B cell (primary cell): ENCODE data around the gene SUZ12. TPM values are rescaled to one million over a fixed set of nuclear protein-coding genes. Genes with fewer than 3 reads are reported as not detected.
"Not testable (repeated sequence)": the region's sequence is repeated elsewhere in the genome, so short reads cannot be mapped to it uniquely, and the experiment has no call there.

Source experiments
- ATAC-seq: fragments of 200-7000 bp; cut with Tn5 transposase; one replicate; pipeline ENCODE4 v1.10.0; 2021; ENCODE audit warnings: low read depth, mild to moderate bottlenecking, moderate number of reproducible peaks, moderate library complexity
- CTCF ChIA-PET: fragments of 350-600 bp; sonication (Branson Sonifier 250); formaldehyde crosslinking; loops from one replicate; lab custom pipeline; 2021; ENCODE audit warnings: antibody characterized with exemption, inconsistent platforms; lab: Charles Lee
- POLR2A ChIA-PET: fragments of 350-600 bp; sonication (Branson Sonifier 250); formaldehyde crosslinking; loops from one replicate; lab custom pipeline; 2021; ENCODE audit warnings: antibody characterized with exemption; lab: Charles Lee
- DNase-seq: peaks from one replicate; pipeline ENCODE4 v3.0.0; 2013
- H2AFZ ChIP-seq: 2 replicates; pipeline ENCODE4 v1.6.1; 2012; ENCODE audit warnings: mild to moderate bottlenecking, low read depth, low read length; ENCODE audit not compliant: insufficient read depth, poor library complexity, severe bottlenecking
- H3K27ac ChIP-seq, 2 donors: 1 replicate in 1 of 2; 2 replicates in 1 of 2; pipeline ENCODE4 v1.5.1; 2012 to 2013; ENCODE audit warnings: low read length in 2 of 2, mild to moderate bottlenecking in 2 of 2, moderate library complexity in 1 of 2
- H3K27me3 ChIP-seq, 4 experiments: fragments of 200-600 bp in 1 of 4; sonication (generic) in 1 of 4; replicated peaks in 1 of 4; 1 replicate in 2 of 4; 2 replicates in 2 of 4; pipeline versions ENCODE4 v1.6.1 to v1.7.0; 2013 to 2016; ENCODE audit warnings: low read length in 3 of 4, mild to moderate bottlenecking in 2 of 4, mixed read lengths in 1 of 4, moderate library complexity in 1 of 4; ENCODE audit not compliant: insufficient read depth in 4 of 4, control insufficient read depth in 3 of 4; ENCODE audit errors: control extremely low read depth in 1 of 4
- H3K36me3 ChIP-seq, 2 experiments: replicated peaks in 1 of 2; 1 replicate in 1 of 2; 2 replicates in 1 of 2; pipeline versions ENCODE4 v1.6.1 to v1.7.1; 2013; ENCODE audit warnings: low read length in 1 of 2; ENCODE audit not compliant: insufficient read depth in 2 of 2, control insufficient read depth in 1 of 2; ENCODE audit errors: control extremely low read depth in 1 of 2, extremely low read depth in 1 of 2
- H3K4me1 ChIP-seq, 2 donors: fragments of 200-600 bp in 1 of 2; sonication (generic) in 1 of 2; 1 replicate in 1 of 2; 2 replicates in 1 of 2; pipeline versions ENCODE4 v1.5.1 to v1.6.1; 2013 to 2017; ENCODE audit warnings: low read length in 2 of 2; ENCODE audit not compliant: control insufficient read depth in 2 of 2, insufficient read depth in 2 of 2
- H3K4me2 ChIP-seq: replicated peaks from 2 replicates; pipeline ENCODE3; 2012; ENCODE audit warnings: mild to moderate bottlenecking, low read depth, low read length; ENCODE audit not compliant: poor library complexity, severe bottlenecking
- H3K4me3 ChIP-seq, 5 experiments: fragments of 200-600 bp in 1 of 5; sonication (generic) in 1 of 5; 1 replicate in 3 of 5; 2 replicates in 2 of 5; pipeline versions ENCODE4 v1.5.1 to v1.7.0; 2011 to 2016; ENCODE audit warnings: low read length in 4 of 5, mild to moderate bottlenecking in 4 of 5, low read depth in 2 of 5, control low read depth in 1 of 5, moderate library complexity in 1 of 5; ENCODE audit not compliant: insufficient read depth in 1 of 5; ENCODE audit errors: control extremely low read depth in 1 of 5, extremely low read depth in 1 of 5
- H3K79me2 ChIP-seq: fragments of 200-600 bp; sonication (generic); one replicate; pipeline ENCODE4 v1.6.0; 2016; ENCODE audit warnings: low read length; ENCODE audit not compliant: control insufficient read depth, insufficient read depth
- H3K9ac ChIP-seq: fragments of 200-600 bp; sonication (generic); 2 replicates; pipeline ENCODE4 v1.6.1; 2017; ENCODE audit warnings: mild to moderate bottlenecking, low read length, moderate library complexity
- H3K9me3 ChIP-seq, 3 donors: one replicate each; pipeline versions ENCODE4 v1.6.1 to v1.7.1; 2013; ENCODE audit warnings: low read length in 2 of 3; ENCODE audit not compliant: control insufficient read depth in 2 of 3, insufficient read depth in 1 of 3; ENCODE audit errors: control extremely low read depth in 1 of 3
- H4K20me1 ChIP-seq: 2 replicates; pipeline ENCODE4 v1.6.0; 2012; ENCODE audit warnings: mild to moderate bottlenecking, low read length; ENCODE audit not compliant: insufficient read depth, control insufficient read depth, poor library complexity, severe bottlenecking
- H3K27ac Mint-ChIP-seq: one replicate; pipeline ENCODE4 v1.8.0; 2021; ENCODE audit warnings: mixed read lengths
- H3K27me3 Mint-ChIP-seq: one replicate; pipeline ENCODE4 v1.8.0; 2021; ENCODE audit warnings: mixed read lengths
- H3K4me1 Mint-ChIP-seq: one replicate; pipeline ENCODE4 v1.8.0; 2021; ENCODE audit warnings: mixed read lengths
- H3K4me3 Mint-ChIP-seq: one replicate; pipeline ENCODE4 v1.8.0; 2021; ENCODE audit warnings: mixed read lengths
- H3K9me3 Mint-ChIP-seq: one replicate; pipeline ENCODE4 v1.8.0; 2022; ENCODE audit warnings: mixed read lengths; ENCODE audit not compliant: insufficient read depth
- WGBS: methylation state at CpG from one replicate; pipeline ENCODE4 v1.1.5; 2013; ENCODE audit warnings: missing lambda C conversion rate; ENCODE audit not compliant: insufficient coverage; 5-methylcytosine and 5-hydroxymethylcytosine counted together
- intact Hi-C: fragments of 100-400 bp; cut with micrococcal nuclease; formaldehyde crosslinking; loops from one replicate; pipeline ENCODE4 v1.10.0; 2022
- polyA plus RNA-seq: library from polyadenylated mRNA; depleted of rRNA; stranded (reverse); fragments of >200 nt; gene quantifications from 2 replicates; pipeline ENCODE4 v1.2.3, GENCODE V29; 2012
- total RNA-seq, 2 donors: library from RNA; stranded (reverse); fragments of 120-200 nt in 1 of 2; gene quantifications; 1 replicate in 1 of 2; 2 replicates in 1 of 2; pipeline versions ENCODE4 v1.2.3 to v1.2.4, GENCODE V29; 2013 to 2022

Gene SUZ12
- total and polyA plus RNA-seq, 2 donors (not counting 1 experiment from before 2014, with no cell fraction given): 13.2 to 34.6 TPM

GRCh38 chr17:31975391-31975790, 38.6 kb downstream of the SUZ12 start:
- H3K27me3 ChIP-seq, ATAC-seq, DNase-seq, H3K27me3 Mint-ChIP-seq, H3K4me1 Mint-ChIP-seq, H3K4me1 ChIP-seq, CTCF ChIA-PET, H3K4me3 ChIP-seq, H3K4me2 ChIP-seq, H3K79me2 ChIP-seq, H3K9ac ChIP-seq, H4K20me1 ChIP-seq, POLR2A ChIA-PET, intact Hi-C loops, H3K27ac ChIP-seq, H2AFZ ChIP-seq, H3K27ac Mint-ChIP-seq, H3K9me3 ChIP-seq, H3K9me3 Mint-ChIP-seq, H3K4me3 Mint-ChIP-seq: not testable (repeated sequence)
- WGBS: no CpG with 5 or more reads among the region's 5 CpGs
- peaks cover 0 to 23% of the 10 kb centered on the region in 2 experiments for H3K36me3 ChIP-seq

DNA sequence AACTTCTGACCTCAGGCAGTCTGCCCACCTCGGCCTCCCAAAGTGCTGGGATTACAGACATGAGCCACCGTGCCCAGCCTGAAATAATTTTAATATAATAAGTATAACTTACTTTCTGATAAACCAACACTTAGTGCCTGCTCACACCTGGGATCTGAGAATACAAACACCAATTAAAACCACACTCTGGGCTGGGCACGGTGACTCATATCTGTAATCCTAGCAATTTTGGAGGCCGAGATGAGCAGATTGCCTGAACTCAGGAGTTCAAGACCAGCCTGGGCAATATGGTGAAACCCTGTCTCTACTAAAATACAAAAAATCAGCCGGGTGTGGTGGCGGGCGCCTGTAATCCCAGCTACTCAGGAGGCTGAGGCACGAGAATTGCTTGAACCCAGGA, 55.0 kb downstream of the SUZ12 start:
- H3K27ac ChIP-seq, H3K4me3 Mint-ChIP-seq, H3K4me1 ChIP-seq, ATAC-seq, POLR2A ChIA-PET, H3K9me3 Mint-ChIP-seq, H3K4me3 ChIP-seq, intact Hi-C loops, H3K79me2 ChIP-seq, H3K4me2 ChIP-seq, CTCF ChIA-PET, H3K9me3 ChIP-seq, H3K27ac Mint-ChIP-seq, DNase-seq, H3K9ac ChIP-seq, H4K20me1 ChIP-seq, H3K4me1 Mint-ChIP-seq, H3K27me3 Mint-ChIP-seq, H3K27me3 ChIP-seq, H2AFZ ChIP-seq: not testable (repeated sequence)
- H3K36me3 ChIP-seq: peaks cover 6 to 72% of the 10 kb centered on the region in 2 experiments
- 80% methylated on average over 2 of the region's 8 CpGs for WGBS
